HL-60 (cell line): ENCODE measurements around the gene CLNK.

Experiments used
- DNase-seq, 2 experiments: peaks; one replicate each; pipeline ENCODE4 v3.0.0-alpha.2; 2010 to 2020; ENCODE audit warnings: low read depth in 1 of 2, low spot score in 1 of 2
- H3K27ac ChIP-seq: fragments of 250-450 bp; sonication (Bioruptor Pico); replicated peaks from 2 replicates; pipeline ENCODE4 v1.5.1; 2020; ENCODE audit warnings: mild to moderate bottlenecking, moderate library complexity
- H3K27me3 ChIP-seq: fragments of 250-450 bp; sonication (Bioruptor Pico); 2 replicates; pipeline ENCODE4 v1.5.1; 2021; ENCODE audit warnings: mild to moderate bottlenecking, moderate library complexity; ENCODE audit not compliant: insufficient read depth, poor library complexity, severe bottlenecking
- H3K4me3 ChIP-seq: replicated peaks from 2 replicates; pipeline ENCODE4 v1.5.1; 2011; ENCODE audit warnings: mild to moderate bottlenecking, control low read depth, low read length; ENCODE audit not compliant: insufficient read depth
- CTCF ChIP-seq: IDR thresholded peaks from one replicate; pipeline ENCODE4 v1.5.1; 2011; ENCODE audit warnings: low read length, control low read depth, inconsistent platforms; ENCODE audit not compliant: insufficient read depth
- GABPA ChIP-seq: IDR thresholded peaks from 2 replicates; pipeline ENCODE4 v1.6.1; 2012; ENCODE audit warnings: low read depth
- POLR2AphosphoS5 ChIP-seq: IDR thresholded peaks from 2 replicates; pipeline ENCODE4 v1.6.1; 2012; ENCODE audit warnings: low read depth
- REST ChIP-seq: IDR thresholded peaks from 2 replicates; pipeline ENCODE4 v1.6.1; 2012; ENCODE audit warnings: low read depth; ENCODE audit not compliant: insufficient replicate concordance
- SPI1 ChIP-seq: IDR thresholded peaks from 2 replicates; pipeline ENCODE4 v1.6.1; 2012; ENCODE audit warnings: low read depth, mild to moderate bottlenecking, borderline replicate concordance

CLNK gene

GRCh38 chr4:10688022-10688421, 3.5 kb upstream of the CLNK start:
- TF ChIP-seq CTCF (no peak), SPI1 (no peak), GABPA (no peak), POLR2AphosphoS5 (no peak), REST (no peak)
- no peak overlapping the region for H3K4me3 ChIP-seq
- no peaks in the 10 kb centered on the region for H3K27me3 ChIP-seq
- no peak overlapping the region for H3K27ac ChIP-seq
- DNase-seq = no peak

DNA sequence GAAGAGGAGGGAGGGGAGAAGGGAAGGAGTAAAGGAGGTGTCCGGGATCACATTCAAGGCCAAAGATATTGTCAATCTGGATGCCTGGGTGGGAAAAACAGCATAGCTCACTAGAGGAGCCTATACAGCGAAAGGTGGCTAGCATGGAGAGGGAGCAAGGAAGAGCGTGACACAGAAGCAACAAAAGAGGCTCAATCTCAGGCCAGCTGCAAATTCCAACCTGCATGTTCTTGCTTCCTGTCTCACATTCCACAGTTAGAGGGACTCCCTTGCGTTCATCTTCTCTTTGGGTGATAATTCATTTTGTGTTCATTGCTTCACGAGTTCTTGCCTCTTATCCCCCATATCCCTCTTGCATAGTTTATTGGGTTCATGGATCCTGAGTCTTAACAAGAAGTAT, 3.0 kb upstream of the CLNK start:
- TF ChIP-seq POLR2AphosphoS5 = no peak
- TF ChIP-seq SPI1 = no peak
- no peak for TF ChIP-seq GABPA
- no peak for TF ChIP-seq REST
- no peak for TF ChIP-seq CTCF
- Histone ChIP-seq H3K27me3 (no peaks in the 10 kb centered on the region), H3K27ac (no peak overlapping the region), H3K4me3 (no peak overlapping the region)
- DNase-seq = no peak

DNA sequence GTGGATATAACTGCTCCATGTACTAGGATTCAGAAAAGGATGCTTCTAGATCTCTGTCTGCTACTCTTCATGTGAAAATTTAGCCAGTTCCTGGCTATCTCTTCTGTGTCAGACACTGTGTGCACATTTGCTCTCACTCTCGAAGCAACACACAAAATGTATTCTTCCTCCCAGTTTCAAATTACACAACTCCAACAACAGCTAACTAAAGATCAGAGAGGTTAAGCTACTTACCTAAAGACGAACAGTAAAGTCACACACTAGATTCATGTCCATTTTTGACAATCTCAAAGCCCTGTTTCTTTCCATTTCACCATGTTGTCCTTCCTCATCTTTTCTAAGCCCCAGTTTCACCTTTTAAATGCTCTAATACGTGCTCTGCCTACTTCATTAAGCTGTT, 2.2 kb downstream of the CLNK start:
- Histone ChIP-seq H3K4me3 (no peak overlapping the region), H3K27ac (no peak overlapping the region), H3K27me3 (no peaks in the 10 kb centered on the region)
- TF ChIP-seq REST = no peak
- TF ChIP-seq CTCF = no peak
- TF ChIP-seq GABPA = no peak
- TF ChIP-seq SPI1 = no peak
- TF ChIP-seq POLR2AphosphoS5 = no peak
- no peak for DNase-seq
